ENCODE results near the gene SPRYD7. TPM values are rescaled to one million over a fixed set of nuclear protein-coding genes. Genes with fewer than 3 reads are reported as not detected.

The SPRYD7 gene
- total and polyA plus RNA-seq, 2 of the 13 experiments (the other 11 are each of a cell fraction or from before 2014, with no cell fraction given) = 2.7 to 5.9 TPM

DNA sequence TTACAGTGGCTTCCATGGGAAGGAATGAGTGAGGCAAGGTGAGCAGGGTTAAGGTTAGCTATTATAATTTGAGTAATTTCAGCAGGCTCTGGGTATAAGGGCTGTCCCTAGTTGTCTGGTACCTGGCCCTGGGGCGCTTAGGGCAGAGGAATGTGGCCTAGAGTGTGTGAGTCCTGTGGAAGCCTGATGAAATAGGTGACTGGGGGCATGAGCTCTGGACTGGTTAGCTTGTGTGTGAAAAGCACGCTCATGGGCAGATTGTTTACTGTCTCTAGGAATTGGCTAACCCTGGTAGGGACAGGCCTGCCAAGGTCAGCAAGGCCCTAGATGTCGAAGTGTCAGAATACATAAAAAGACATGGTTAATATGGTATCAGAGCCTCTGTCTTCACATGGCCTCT lies 42.5 kb downstream of the SPRYD7 start (continued):
- TF ChIP-seq, protein P1, sequence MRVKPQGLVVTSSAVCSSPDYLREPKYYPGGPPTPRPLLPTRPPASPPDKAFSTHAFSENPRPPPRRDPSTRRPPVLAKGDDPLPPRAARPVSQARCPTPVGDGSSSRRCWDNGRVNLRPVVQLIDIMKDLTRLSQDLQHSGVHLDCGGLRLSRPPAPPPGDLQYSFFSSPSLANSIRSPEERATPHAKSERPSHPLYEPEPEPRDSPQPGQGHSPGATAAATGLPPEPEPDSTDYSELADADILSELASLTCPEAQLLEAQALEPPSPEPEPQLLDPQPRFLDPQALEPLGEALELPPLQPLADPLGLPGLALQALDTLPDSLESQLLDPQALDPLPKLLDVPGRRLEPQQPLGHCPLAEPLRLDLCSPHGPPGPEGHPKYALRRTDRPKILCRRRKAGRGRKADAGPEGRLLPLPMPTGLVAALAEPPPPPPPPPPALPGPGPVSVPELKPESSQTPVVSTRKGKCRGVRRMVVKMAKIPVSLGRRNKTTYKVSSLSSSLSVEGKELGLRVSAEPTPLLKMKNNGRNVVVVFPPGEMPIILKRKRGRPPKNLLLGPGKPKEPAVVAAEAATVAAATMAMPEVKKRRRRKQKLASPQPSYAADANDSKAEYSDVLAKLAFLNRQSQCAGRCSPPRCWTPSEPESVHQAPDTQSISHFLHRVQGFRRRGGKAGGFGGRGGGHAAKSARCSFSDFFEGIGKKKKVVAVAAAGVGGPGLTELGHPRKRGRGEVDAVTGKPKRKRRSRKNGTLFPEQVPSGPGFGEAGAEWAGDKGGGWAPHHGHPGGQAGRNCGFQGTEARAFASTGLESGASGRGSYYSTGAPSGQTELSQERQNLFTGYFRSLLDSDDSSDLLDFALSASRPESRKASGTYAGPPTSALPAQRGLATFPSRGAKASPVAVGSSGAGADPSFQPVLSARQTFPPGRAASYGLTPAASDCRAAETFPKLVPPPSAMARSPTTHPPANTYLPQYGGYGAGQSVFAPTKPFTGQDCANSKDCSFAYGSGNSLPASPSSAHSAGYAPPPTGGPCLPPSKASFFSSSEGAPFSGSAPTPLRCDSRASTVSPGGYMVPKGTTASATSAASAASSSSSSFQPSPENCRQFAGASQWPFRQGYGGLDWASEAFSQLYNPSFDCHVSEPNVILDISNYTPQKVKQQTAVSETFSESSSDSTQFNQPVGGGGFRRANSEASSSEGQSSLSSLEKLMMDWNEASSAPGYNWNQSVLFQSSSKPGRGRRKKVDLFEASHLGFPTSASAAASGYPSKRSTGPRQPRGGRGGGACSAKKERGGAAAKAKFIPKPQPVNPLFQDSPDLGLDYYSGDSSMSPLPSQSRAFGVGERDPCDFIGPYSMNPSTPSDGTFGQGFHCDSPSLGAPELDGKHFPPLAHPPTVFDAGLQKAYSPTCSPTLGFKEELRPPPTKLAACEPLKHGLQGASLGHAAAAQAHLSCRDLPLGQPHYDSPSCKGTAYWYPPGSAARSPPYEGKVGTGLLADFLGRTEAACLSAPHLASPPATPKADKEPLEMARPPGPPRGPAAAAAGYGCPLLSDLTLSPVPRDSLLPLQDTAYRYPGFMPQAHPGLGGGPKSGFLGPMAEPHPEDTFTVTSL (CRISPR knock-in tag; IDR thresholded peaks at IDR 0.05; ENCODE audit: borderline replicate concordance) = 0 out of 2 replicates have a peak, but pooled peaks have one; percentile 18
- TF ChIP-seq ZMYM4 (CRISPR knock-in tag; IDR thresholded peaks at IDR 0.05) (peak; percentile 66; the same call in 1 of the 2 replicates), ZFP41 (CRISPR knock-in tag; IDR thresholded peaks at IDR 0.05; ENCODE audit: borderline replicate concordance) (no peak), SP4 (CRISPR knock-in tag; IDR thresholded peaks at IDR 0.05) (no peak), GATAD2A (CRISPR knock-in tag; IDR thresholded peaks at IDR 0.05) (peak; percentile 87), ZNF468 (CRISPR knock-in tag; IDR thresholded peaks at IDR 0.05) (no peak), ZNF644 (CRISPR knock-in tag; IDR thresholded peaks at IDR 0.05; ENCODE audit: low read depth) (peak; percentile 28; the same call in 1 of the 2 replicates), FOXP1 (IDR thresholded peaks at IDR 0.05) (0 out of 2 replicates have a peak, but pooled peaks have one; percentile 14), FOXP1 (CRISPR knock-in tag; IDR thresholded peaks at IDR 0.05) (peak; percentile 69), ZFP90 (CRISPR knock-in tag; IDR thresholded peaks at IDR 0.05; ENCODE audit: borderline replicate concordance) (peak; percentile 44; the same call in 1 of the 2 replicates), ELF3 (CRISPR knock-in tag; IDR thresholded peaks at IDR 0.05) (peak; percentile 25; the same call in 1 of the 2 replicates), TEAD3 (CRISPR knock-in tag; optimal IDR thresholded peaks at IDR 0.05; ENCODE audit: borderline replicate concordance) (peak; percentile 83), FOXA3 (CRISPR knock-in tag; IDR thresholded peaks at IDR 0.05) (peak; percentile 54), ZFX (CRISPR knock-in tag; IDR thresholded peaks at IDR 0.05; ENCODE audit: low read depth) (0 out of 2 replicates have a peak, but pooled peaks have one; percentile 47), SKI (IDR thresholded peaks at IDR 0.05; ENCODE audit: partially characterized antibody) (peak; percentile 54), TCF12 (IDR thresholded peaks at IDR 0.05) (no peak), TCF12 (CRISPR knock-in tag; IDR thresholded peaks at IDR 0.05) (no peak), ZNF557 (CRISPR knock-in tag; IDR thresholded peaks at IDR 0.05) (no peak), ESRRA (CRISPR knock-in tag; IDR thresholded peaks at IDR 0.05; ENCODE audit: low read depth) (peak; percentile 54; the same call in 1 of the 2 replicates), SMAD9 (CRISPR knock-in tag; IDR thresholded peaks at IDR 0.05) (no peak)
- TF ChIP-seq, protein P2, sequence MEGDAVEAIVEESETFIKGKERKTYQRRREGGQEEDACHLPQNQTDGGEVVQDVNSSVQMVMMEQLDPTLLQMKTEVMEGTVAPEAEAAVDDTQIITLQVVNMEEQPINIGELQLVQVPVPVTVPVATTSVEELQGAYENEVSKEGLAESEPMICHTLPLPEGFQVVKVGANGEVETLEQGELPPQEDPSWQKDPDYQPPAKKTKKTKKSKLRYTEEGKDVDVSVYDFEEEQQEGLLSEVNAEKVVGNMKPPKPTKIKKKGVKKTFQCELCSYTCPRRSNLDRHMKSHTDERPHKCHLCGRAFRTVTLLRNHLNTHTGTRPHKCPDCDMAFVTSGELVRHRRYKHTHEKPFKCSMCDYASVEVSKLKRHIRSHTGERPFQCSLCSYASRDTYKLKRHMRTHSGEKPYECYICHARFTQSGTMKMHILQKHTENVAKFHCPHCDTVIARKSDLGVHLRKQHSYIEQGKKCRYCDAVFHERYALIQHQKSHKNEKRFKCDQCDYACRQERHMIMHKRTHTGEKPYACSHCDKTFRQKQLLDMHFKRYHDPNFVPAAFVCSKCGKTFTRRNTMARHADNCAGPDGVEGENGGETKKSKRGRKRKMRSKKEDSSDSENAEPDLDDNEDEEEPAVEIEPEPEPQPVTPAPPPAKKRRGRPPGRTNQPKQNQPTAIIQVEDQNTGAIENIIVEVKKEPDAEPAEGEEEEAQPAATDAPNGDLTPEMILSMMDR (CRISPR knock-in tag; IDR thresholded peaks at IDR 0.05) = no peak
- TF ChIP-seq, protein P3, sequence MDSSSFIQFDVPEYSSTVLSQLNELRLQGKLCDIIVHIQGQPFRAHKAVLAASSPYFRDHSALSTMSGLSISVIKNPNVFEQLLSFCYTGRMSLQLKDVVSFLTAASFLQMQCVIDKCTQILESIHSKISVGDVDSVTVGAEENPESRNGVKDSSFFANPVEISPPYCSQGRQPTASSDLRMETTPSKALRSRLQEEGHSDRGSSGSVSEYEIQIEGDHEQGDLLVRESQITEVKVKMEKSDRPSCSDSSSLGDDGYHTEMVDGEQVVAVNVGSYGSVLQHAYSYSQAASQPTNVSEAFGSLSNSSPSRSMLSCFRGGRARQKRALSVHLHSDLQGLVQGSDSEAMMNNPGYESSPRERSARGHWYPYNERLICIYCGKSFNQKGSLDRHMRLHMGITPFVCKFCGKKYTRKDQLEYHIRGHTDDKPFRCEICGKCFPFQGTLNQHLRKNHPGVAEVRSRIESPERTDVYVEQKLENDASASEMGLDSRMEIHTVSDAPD (CRISPR knock-in tag; IDR thresholded peaks at IDR 0.05) = 0 out of 2 replicates have a peak, but pooled peaks have one; percentile 32
- TF ChIP-seq, protein P4, sequence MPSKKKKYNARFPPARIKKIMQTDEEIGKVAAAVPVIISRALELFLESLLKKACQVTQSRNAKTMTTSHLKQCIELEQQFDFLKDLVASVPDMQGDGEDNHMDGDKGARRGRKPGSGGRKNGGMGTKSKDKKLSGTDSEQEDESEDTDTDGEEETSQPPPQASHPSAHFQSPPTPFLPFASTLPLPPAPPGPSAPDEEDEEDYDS (CRISPR knock-in tag; IDR thresholded peaks at IDR 0.05) = no peak
- TF ChIP-seq, protein P5, sequence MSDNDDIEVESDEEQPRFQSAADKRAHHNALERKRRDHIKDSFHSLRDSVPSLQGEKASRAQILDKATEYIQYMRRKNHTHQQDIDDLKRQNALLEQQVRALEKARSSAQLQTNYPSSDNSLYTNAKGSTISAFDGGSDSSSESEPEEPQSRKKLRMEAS (IDR thresholded peaks at IDR 0.05) = peak; percentile 26; the same call in 1 of the 2 replicates
